ENCODE data around the gene TTC9. TPM values are rescaled to one million over a fixed set of nuclear protein-coding genes. Genes with fewer than 3 reads are reported as not detected.

Gene TTC9
- total RNA-seq, 1 donor from 2014 or later = 0.23 TPM

- ATAC-seq = no peak
Measured at GRCh38 chr14:70709726-70710382, 68.1 kb downstream of the TTC9 start.

DNA sequence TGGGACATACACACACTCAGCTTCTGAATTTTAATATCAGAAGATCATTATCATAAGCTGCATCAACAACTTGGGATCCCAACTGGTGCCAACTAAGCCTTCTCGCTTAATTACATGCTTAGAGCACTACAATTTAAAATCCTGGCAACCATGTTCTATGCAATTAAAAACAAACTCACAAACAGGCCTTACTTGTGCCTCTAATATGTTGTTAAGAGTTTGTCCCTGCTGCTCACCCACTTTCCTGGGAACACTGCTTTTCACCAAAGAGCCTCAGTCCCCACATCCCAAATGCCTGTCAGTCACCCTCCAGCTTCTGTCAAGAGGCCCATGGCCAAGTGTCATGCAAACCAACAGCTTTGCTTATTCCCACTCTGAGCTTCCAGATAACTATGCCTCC, 69.7 kb downstream of the TTC9 start:
- no peak for ATAC-seq
- no peak for DNase-seq (ENCODE audit: low spot score)

More at GRCh38 chr14:70709726-70710382, 68.1 kb downstream of the TTC9 start:
- no peak for DNase-seq (ENCODE audit: low spot score)

DNA sequence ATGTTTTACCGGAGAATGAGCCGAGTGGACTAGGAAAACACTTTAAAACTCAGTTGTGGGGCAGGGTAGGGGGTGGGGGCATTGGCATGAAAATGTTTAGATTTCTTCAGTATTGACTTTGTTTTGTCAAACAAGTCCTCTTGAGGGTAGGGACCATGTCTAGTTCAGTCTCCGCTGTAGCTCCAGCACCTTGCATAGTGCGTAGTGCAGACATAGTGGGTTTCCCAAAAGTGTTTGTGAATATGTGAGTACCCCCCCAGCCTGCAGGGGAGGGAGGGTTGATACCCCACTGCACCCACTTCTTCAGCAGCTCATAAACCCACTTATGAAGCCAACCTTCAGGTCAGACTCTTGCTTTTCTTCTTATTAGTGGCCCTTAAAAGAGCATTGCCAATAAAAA, 71.4 kb downstream of the TTC9 start:
- DNase-seq (ENCODE audit: low spot score) = no peak
- no peak for ATAC-seq

- ATAC-seq (no peak), DNase-seq (ENCODE audit: low spot score) (no peak)
Measured at GRCh38 chr14:70713511-70713916, 71.8 kb downstream of the TTC9 start.

DNA sequence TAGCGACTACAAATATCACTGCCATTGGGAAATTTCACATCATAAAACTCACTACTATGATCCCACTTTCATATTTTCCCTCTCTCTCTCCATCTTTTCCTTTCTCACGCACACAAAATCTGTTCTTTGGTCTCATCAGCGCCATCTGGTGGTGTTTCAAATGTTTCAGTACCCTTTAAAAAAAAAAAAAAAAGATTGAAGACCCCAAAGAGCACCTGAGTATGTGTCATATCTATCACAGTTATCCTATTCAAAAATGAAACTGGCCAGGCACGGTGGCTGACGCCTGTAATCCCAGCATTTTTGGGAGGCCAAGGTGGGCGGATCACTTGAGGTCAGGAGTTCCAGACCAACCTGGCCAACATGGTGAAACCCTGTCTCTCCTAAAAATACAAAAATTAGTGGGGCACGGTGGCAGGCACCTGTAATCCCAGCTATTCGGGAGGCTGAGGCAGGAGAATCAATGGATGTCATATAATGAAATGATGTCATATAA, 72.4 kb downstream of the TTC9 start:
- DNase-seq (ENCODE audit: low spot score) = no peak
- ATAC-seq = peak; percentile 49

DNA sequence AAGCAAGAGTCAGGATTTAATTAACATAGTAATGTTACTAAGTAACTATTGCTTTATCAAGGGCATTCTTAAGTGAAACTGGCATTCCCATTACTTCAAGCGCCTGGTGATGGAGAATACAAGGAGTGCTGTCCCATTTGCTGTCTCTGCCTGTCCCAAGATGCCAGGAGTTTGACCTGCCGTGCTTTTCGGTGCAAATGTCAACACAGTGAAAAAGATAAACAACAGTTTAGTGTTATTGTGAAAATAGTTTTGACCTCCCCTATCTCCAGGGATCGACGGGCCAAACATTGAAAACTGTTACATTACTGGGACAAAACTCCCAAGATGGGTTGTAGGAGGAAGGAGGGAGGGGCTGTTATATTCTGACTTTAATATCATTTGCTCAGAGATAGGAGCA, 74.8 kb downstream of the TTC9 start:
- DNase-seq (ENCODE audit: low spot score) (peak; percentile 67), ATAC-seq (peak; percentile 82)

GRCh38 chr14:70716958-70717357, 75.2 kb downstream of the TTC9 start:
- ATAC-seq = peak; percentile 35
- no peak for DNase-seq (ENCODE audit: low spot score)

- ATAC-seq (no peak), DNase-seq (ENCODE audit: low spot score) (no peak)
Measured at GRCh38 chr14:70718383-70719118, 76.8 kb downstream of the TTC9 start.

- no peak for DNase-seq (ENCODE audit: low spot score)
- no peak for ATAC-seq
Measured at GRCh38 chr14:70721542-70721941, 79.8 kb downstream of the TTC9 start.

DNA sequence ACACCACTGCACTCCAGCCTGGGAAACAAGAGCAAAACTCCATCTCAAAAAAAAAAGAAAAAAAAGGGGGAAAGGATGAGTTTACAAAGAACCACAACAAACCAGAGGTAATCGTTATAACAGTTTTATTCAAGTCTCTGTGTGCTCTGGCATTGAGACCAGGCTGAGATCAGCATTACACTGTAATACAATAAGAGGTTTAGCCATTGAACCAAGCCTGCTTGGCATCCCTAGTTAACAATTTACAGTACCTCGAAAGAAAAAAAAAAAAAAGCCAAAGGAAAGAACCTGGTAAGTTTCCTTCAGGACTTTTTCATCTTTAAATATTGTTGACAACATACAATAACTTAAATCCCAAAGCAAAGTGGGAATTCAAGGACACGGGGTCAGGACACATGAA, 80.7 kb downstream of the TTC9 start:
- DNase-seq (ENCODE audit: low spot score) = no peak
- no peak for ATAC-seq

- ATAC-seq (no peak), DNase-seq (ENCODE audit: low spot score) (no peak)
Measured at GRCh38 chr14:70723276-70723675, 81.6 kb downstream of the TTC9 start.

GRCh38 chr14:70724110-70724509, 82.4 kb downstream of the TTC9 start:
- ATAC-seq = no peak
- no peak for DNase-seq (ENCODE audit: low spot score)

- DNase-seq (ENCODE audit: low spot score) = no peak
- no peak for ATAC-seq
Measured at GRCh38 chr14:70724944-70725343, 83.2 kb downstream of the TTC9 start.

Other genes starting within 250 kb of the TTC9 start
- gene SYNJ2BP, start 224.8 kb upstream of the TTC9 start, total RNA-seq = 22.2 TPM
- gene ADAM21, start 189.7 kb upstream of the TTC9 start, total RNA-seq = not detected
- gene ADAM20, start 106.9 kb upstream of the TTC9 start, total RNA-seq = 0.55 TPM
- gene MED6, start 41.3 kb upstream of the TTC9 start, total RNA-seq = 10.2 TPM
- 3.1 TPM for gene MAP3K9, start 167.6 kb downstream of the TTC9 start, total RNA-seq